Stimulated activated memory B cell treated with anti-CD40 and anti-IgM and Interleukin-4, amounts not matched to agents 10 μg/mL and 1 μg/mL and 100 μg/mL, for 72 hours (primary cell): Measurements from ENCODE around the gene STOX2.

ENCODE experiments used
- ATAC-seq: fragments of 150-1000 bp; cut with Tn5 transposase; 2 replicates; pipeline ENCODE4 v1.10.0; 2021
- H3K27ac Mint-ChIP-seq: one replicate; pipeline ENCODE4 v1.8.0; 2022; ENCODE audit warnings: mild to moderate bottlenecking, mixed read lengths
- H3K27me3 Mint-ChIP-seq: one replicate; pipeline ENCODE4 v1.8.0; 2022; ENCODE audit warnings: mixed read lengths
- H3K36me3 Mint-ChIP-seq: one replicate; pipeline ENCODE4 v1.8.0; 2022; ENCODE audit warnings: mixed read lengths
- H3K4me1 Mint-ChIP-seq: one replicate; pipeline ENCODE4 v1.8.0; 2022; ENCODE audit warnings: mixed read lengths
- H3K4me3 Mint-ChIP-seq: one replicate; pipeline ENCODE4 v1.8.0; 2022; ENCODE audit warnings: mild to moderate bottlenecking, moderate library complexity, mixed read lengths
- H3K9me3 Mint-ChIP-seq: one replicate; pipeline ENCODE4 v1.8.0; 2022; ENCODE audit warnings: mixed read lengths

STOX2 gene

GRCh38 chr4:183969596-183969995 lies 64.5 kb downstream of the STOX2 start:
- Mint-ChIP-seq H3K27me3 (peaks cover 41% of the 10 kb centered on the region), H3K4me1 (no peaks in the 10 kb centered on the region), H3K36me3 (no peaks in the 10 kb centered on the region), H3K4me3 (no peak overlapping the region), H3K9me3 (peaks cover 11% of the 10 kb centered on the region), H3K27ac (no peak overlapping the region)
- no peak for ATAC-seq

- H3K4me1 Mint-ChIP-seq: no peaks in the 10 kb centered on the region
- no peak overlapping the region for H3K4me3 Mint-ChIP-seq
- H3K27me3 Mint-ChIP-seq: peaks cover 21% of the 10 kb centered on the region
- H3K9me3 Mint-ChIP-seq: peaks cover 20% of the 10 kb centered on the region
- H3K27ac Mint-ChIP-seq: no peak overlapping the region
- H3K36me3 Mint-ChIP-seq: no peaks in the 10 kb centered on the region
- ATAC-seq: no peak
Measured at GRCh38 chr4:183971929-183972490, 66.9 kb downstream of the STOX2 start.

GRCh38 chr4:183977707-183978106 lies 72.6 kb downstream of the STOX2 start:
- Mint-ChIP-seq H3K27ac (no peak overlapping the region), H3K4me3 (no peak overlapping the region), H3K36me3 (no peaks in the 10 kb centered on the region), H3K9me3 (peaks cover 20% of the 10 kb centered on the region), H3K27me3 (no peaks in the 10 kb centered on the region), H3K4me1 (no peaks in the 10 kb centered on the region)
- no peak for ATAC-seq

GRCh38 chr4:183984566-183984965 lies 79.5 kb downstream of the STOX2 start:
- Mint-ChIP-seq H3K4me1 (no peaks in the 10 kb centered on the region), H3K27me3 (no peaks in the 10 kb centered on the region), H3K4me3 (no peak overlapping the region), H3K36me3 (no peaks in the 10 kb centered on the region), H3K9me3 (peaks cover 2% of the 10 kb centered on the region), H3K27ac (no peak overlapping the region)
- ATAC-seq: no peak

GRCh38 chr4:183985786-183986185 lies 80.7 kb downstream of the STOX2 start:
- H3K4me3 Mint-ChIP-seq: no peak overlapping the region
- H3K27me3 Mint-ChIP-seq: no peaks in the 10 kb centered on the region
- H3K9me3 Mint-ChIP-seq: peaks cover 2% of the 10 kb centered on the region
- H3K4me1 Mint-ChIP-seq: no peaks in the 10 kb centered on the region
- no peaks in the 10 kb centered on the region for H3K36me3 Mint-ChIP-seq
- ATAC-seq: no peak
- H3K27ac Mint-ChIP-seq: no peak overlapping the region

GRCh38 chr4:183986291-183986970 lies 81.3 kb downstream of the STOX2 start:
- no peak overlapping the region for H3K4me3 Mint-ChIP-seq
- H3K36me3 Mint-ChIP-seq: no peaks in the 10 kb centered on the region
- no peaks in the 10 kb centered on the region for H3K4me1 Mint-ChIP-seq
- no peaks in the 10 kb centered on the region for H3K27me3 Mint-ChIP-seq
- ATAC-seq: no peak
- no peak overlapping the region for H3K27ac Mint-ChIP-seq
- H3K9me3 Mint-ChIP-seq: peaks cover 2% of the 10 kb centered on the region

GRCh38 chr4:183986971-183987946 lies 82.2 kb downstream of the STOX2 start:
- H3K36me3 Mint-ChIP-seq: no peaks in the 10 kb centered on the region
- ATAC-seq: no peak
- peaks cover 2% of the 10 kb centered on the region for H3K9me3 Mint-ChIP-seq
- H3K4me3 Mint-ChIP-seq: no peak overlapping the region
- peaks cover 6% of the 10 kb centered on the region for H3K27me3 Mint-ChIP-seq
- no peaks in the 10 kb centered on the region for H3K4me1 Mint-ChIP-seq
- no peak overlapping the region for H3K27ac Mint-ChIP-seq

- H3K4me3 Mint-ChIP-seq: no peak overlapping the region
- H3K27ac Mint-ChIP-seq: no peak overlapping the region
- peaks cover 13% of the 10 kb centered on the region for H3K27me3 Mint-ChIP-seq
- no peak for ATAC-seq
- H3K36me3 Mint-ChIP-seq: no peaks in the 10 kb centered on the region
- H3K9me3 Mint-ChIP-seq: peaks cover 2% of the 10 kb centered on the region
- no peaks in the 10 kb centered on the region for H3K4me1 Mint-ChIP-seq
Measured at GRCh38 chr4:183987987-183988392, 82.9 kb downstream of the STOX2 start.

GRCh38 chr4:183988874-183989273 lies 83.8 kb downstream of the STOX2 start:
- ATAC-seq: no peak
- no peak overlapping the region for H3K27ac Mint-ChIP-seq
- no peaks in the 10 kb centered on the region for H3K4me1 Mint-ChIP-seq
- H3K9me3 Mint-ChIP-seq: peaks cover 2% of the 10 kb centered on the region
- peaks cover 15% of the 10 kb centered on the region for H3K27me3 Mint-ChIP-seq
- H3K4me3 Mint-ChIP-seq: no peak overlapping the region
- H3K36me3 Mint-ChIP-seq: no peaks in the 10 kb centered on the region

GRCh38 chr4:183989461-183989860 lies 84.4 kb downstream of the STOX2 start:
- Mint-ChIP-seq H3K9me3 (no peaks in the 10 kb centered on the region), H3K4me3 (no peak overlapping the region), H3K36me3 (no peaks in the 10 kb centered on the region), H3K27ac (no peak overlapping the region), H3K27me3 (peaks cover 15% of the 10 kb centered on the region), H3K4me1 (no peaks in the 10 kb centered on the region)
- ATAC-seq: no peak

GRCh38 chr4:183989931-183990330 lies 84.8 kb downstream of the STOX2 start:
- Mint-ChIP-seq H3K36me3 (no peaks in the 10 kb centered on the region), H3K9me3 (no peaks in the 10 kb centered on the region), H3K27me3 (peaks cover 18% of the 10 kb centered on the region), H3K27ac (no peak overlapping the region), H3K4me1 (no peaks in the 10 kb centered on the region), H3K4me3 (no peak overlapping the region)
- no peak for ATAC-seq

GRCh38 chr4:183993676-183994075 lies 88.6 kb downstream of the STOX2 start:
- ATAC-seq: no peak
- no peak overlapping the region for H3K27ac Mint-ChIP-seq
- H3K27me3 Mint-ChIP-seq: peaks cover 23% of the 10 kb centered on the region
- no peaks in the 10 kb centered on the region for H3K9me3 Mint-ChIP-seq
- no peak overlapping the region for H3K4me3 Mint-ChIP-seq
- no peaks in the 10 kb centered on the region for H3K4me1 Mint-ChIP-seq
- H3K36me3 Mint-ChIP-seq: no peaks in the 10 kb centered on the region

- H3K4me1 Mint-ChIP-seq: no peaks in the 10 kb centered on the region
- H3K27me3 Mint-ChIP-seq: peaks cover 26% of the 10 kb centered on the region
- H3K9me3 Mint-ChIP-seq: no peaks in the 10 kb centered on the region
- no peak overlapping the region for H3K27ac Mint-ChIP-seq
- H3K36me3 Mint-ChIP-seq: no peaks in the 10 kb centered on the region
- H3K4me3 Mint-ChIP-seq: no peak overlapping the region
- no peak for ATAC-seq
Measured at GRCh38 chr4:183995570-183995969, 90.5 kb downstream of the STOX2 start.

GRCh38 chr4:183996868-183997267 lies 91.8 kb downstream of the STOX2 start:
- H3K9me3 Mint-ChIP-seq: no peaks in the 10 kb centered on the region
- H3K4me1 Mint-ChIP-seq: no peaks in the 10 kb centered on the region
- no peak overlapping the region for H3K27ac Mint-ChIP-seq
- no peaks in the 10 kb centered on the region for H3K36me3 Mint-ChIP-seq
- H3K4me3 Mint-ChIP-seq: no peak overlapping the region
- H3K27me3 Mint-ChIP-seq: peaks cover 33% of the 10 kb centered on the region
- ATAC-seq: no peak

- Mint-ChIP-seq H3K4me3 (no peak overlapping the region), H3K36me3 (no peaks in the 10 kb centered on the region), H3K4me1 (no peaks in the 10 kb centered on the region), H3K9me3 (no peaks in the 10 kb centered on the region), H3K27ac (no peak overlapping the region), H3K27me3 (peaks cover 20% of the 10 kb centered on the region)
- no peak for ATAC-seq
Measured at GRCh38 chr4:183999435-183999834, 94.3 kb downstream of the STOX2 start.
